HEK293 (cell line): ENCODE results near the gene PTDSS2.

Source experiments
- CTCF ChIA-PET: fragments of 350-600 bp; formaldehyde crosslinking; extraction: SDS; loops from one replicate; lab custom pipeline; 2021; ENCODE audit warnings: antibody characterized with exemption; lab: Yijun Ruan, JAX
- POLR2A ChIA-PET: fragments of 300-600 bp; formaldehyde crosslinking; extraction: SDS; loops from one replicate; lab custom pipeline; 2020; ENCODE audit warnings: antibody characterized with exemption, inconsistent platforms; lab: Yijun Ruan, JAX
- H3K27ac ChIP-seq: fragments of 200-500 bp; sonication (Bioruptor generic); 2 replicates; pipeline ENCODE4 v1.5.1; 2014; ENCODE audit warnings: low read depth, low read length, control low read depth, inconsistent platforms; ENCODE audit errors: extremely low read depth
- H3K36me3 ChIP-seq, 2 experiments: fragments of 200-500 bp in 1 of 2; sonication (Bioruptor generic) in 1 of 2; 1 replicate in 1 of 2; 2 replicates in 1 of 2; pipeline ENCODE4 v1.5.1; 2014 to 2017; ENCODE audit warnings: inconsistent platforms in 2 of 2, low read length in 2 of 2; ENCODE audit not compliant: control insufficient read depth in 2 of 2, insufficient read depth in 1 of 2
- H3K4me1 ChIP-seq: fragments of 200-500 bp; sonication (Bioruptor generic); 2 replicates; pipeline ENCODE4 v1.5.1; 2014; ENCODE audit warnings: mild to moderate bottlenecking, low read length, inconsistent platforms; ENCODE audit not compliant: control insufficient read depth, insufficient read depth
- H3K4me3 ChIP-seq: 2 replicates; pipeline ENCODE4 v1.5.1; 2011; ENCODE audit warnings: low read depth, mild to moderate bottlenecking, control low read depth, low read length, moderate library complexity
- H3K9me3 ChIP-seq: fragments of 200-500 bp; sonication (Bioruptor generic); 2 replicates; pipeline ENCODE4 v1.5.1; 2014; ENCODE audit warnings: low read depth, low read length, inconsistent platforms; ENCODE audit not compliant: control insufficient read depth, insufficient read depth
- GLIS1 ChIP-seq: fragments of 450-650 bp; formaldehyde crosslinking; IDR thresholded peaks from 2 replicates; pipeline ENCODE4 v1.5.1; 2016; ENCODE audit warnings: missing biosample characterization, missing genetic modification characterization
- GLIS2 ChIP-seq: fragments of 450-650 bp; formaldehyde crosslinking; IDR thresholded peaks from 2 replicates; pipeline ENCODE4 v1.5.1; 2016; ENCODE audit warnings: missing biosample characterization, missing genetic modification characterization
- KLF1 ChIP-seq: fragments of 450-650 bp; formaldehyde crosslinking; IDR thresholded peaks from 2 replicates; pipeline ENCODE4 v1.5.1; 2016; ENCODE audit warnings: missing biosample characterization, missing genetic modification characterization
- KLF7 ChIP-seq: fragments of 450-650 bp; formaldehyde crosslinking; IDR thresholded peaks from 2 replicates; pipeline ENCODE4 v1.5.1; 2016; ENCODE audit warnings: missing biosample characterization, missing genetic modification characterization, borderline replicate concordance
- KLF9 ChIP-seq: fragments of 450-650 bp; formaldehyde crosslinking; IDR thresholded peaks from 2 replicates; pipeline ENCODE4 v1.5.1; 2016; ENCODE audit warnings: missing biosample characterization, missing genetic modification characterization, low read depth
- OVOL3 ChIP-seq: fragments of 450-650 bp; formaldehyde crosslinking; IDR thresholded peaks from 2 replicates; pipeline ENCODE4 v1.5.1; 2016; ENCODE audit warnings: missing biosample characterization, missing genetic modification characterization
- SALL2 ChIP-seq: fragments of 450-650 bp; formaldehyde crosslinking; IDR thresholded peaks from 2 replicates; pipeline ENCODE4 v1.5.0; 2017; ENCODE audit warnings: missing biosample characterization, mild to moderate bottlenecking, missing genetic modification characterization, borderline replicate concordance
- SCRT2 ChIP-seq: fragments of 450-650 bp; formaldehyde crosslinking; IDR thresholded peaks from 2 replicates; pipeline ENCODE4 v1.5.1; 2016; ENCODE audit warnings: missing biosample characterization, missing genetic modification characterization
- TRIM28 ChIP-seq: IDR thresholded peaks from 2 replicates; pipeline ENCODE4 v1.6.1; 2011; ENCODE audit warnings: low read length, control low read depth, borderline replicate concordance
- WT1 ChIP-seq: fragments of 450-650 bp; formaldehyde crosslinking; IDR thresholded peaks from 2 replicates; pipeline ENCODE4 v1.5.1; 2016; ENCODE audit warnings: missing biosample characterization, missing genetic modification characterization
- YY2 ChIP-seq: fragments of 450-650 bp; formaldehyde crosslinking; IDR thresholded peaks from 2 replicates; pipeline ENCODE4 v1.5.1; 2016; ENCODE audit warnings: missing biosample characterization, missing genetic modification characterization
- ZIC2 ChIP-seq: fragments of 450-650 bp; formaldehyde crosslinking; IDR thresholded peaks from 2 replicates; pipeline ENCODE4 v1.5.1; 2016; ENCODE audit warnings: missing biosample characterization, missing genetic modification characterization
- ZNF133 ChIP-seq: fragments of 450-650 bp; formaldehyde crosslinking; IDR thresholded peaks from 2 replicates; pipeline ENCODE4 v1.5.1; 2016; ENCODE audit warnings: missing biosample characterization, missing genetic modification characterization
- ZNF138 ChIP-seq: fragments of 450-650 bp; formaldehyde crosslinking; IDR thresholded peaks from 2 replicates; pipeline ENCODE4 v1.5.1; 2016; ENCODE audit warnings: missing biosample characterization, missing genetic modification characterization, borderline replicate concordance
- ZNF549 ChIP-seq: fragments of 450-650 bp; IDR thresholded peaks from 2 replicates; pipeline ENCODE4 v1.5.1; 2018; ENCODE audit warnings: missing biosample characterization, missing genetic modification characterization, mild to moderate bottlenecking, inconsistent platforms, moderate library complexity
- ZNF555 ChIP-seq: fragments of 450-650 bp; formaldehyde crosslinking; conservative IDR thresholded peaks from 2 replicates; pipeline ENCODE4 v1.5.1; 2017; ENCODE audit warnings: missing biosample characterization, mild to moderate bottlenecking, missing genetic modification characterization, inconsistent platforms
- ZNF791 ChIP-seq: fragments of 450-650 bp; formaldehyde crosslinking; IDR thresholded peaks from 2 replicates; pipeline ENCODE4 v1.5.1; 2016; ENCODE audit warnings: missing biosample characterization, missing genetic modification characterization
- ZNF830 ChIP-seq: fragments of 450-650 bp; IDR thresholded peaks from 2 replicates; pipeline ENCODE4 v1.5.0; 2018; ENCODE audit warnings: missing biosample characterization, missing genetic modification characterization, low read depth, mild to moderate bottlenecking, moderate library complexity
- TF ChIP-seq, protein P1 (sequence below): fragments of 450-650 bp; formaldehyde crosslinking; IDR thresholded peaks from 2 replicates; pipeline ENCODE4 v1.5.1; 2016; ENCODE audit warnings: missing biosample characterization, missing genetic modification characterization
- TF ChIP-seq, protein P2 (sequence below): fragments of 450-650 bp; formaldehyde crosslinking; IDR thresholded peaks from 2 replicates; pipeline ENCODE4 v1.5.1; 2016; ENCODE audit warnings: missing biosample characterization, missing genetic modification characterization

The PTDSS2 gene

DNA sequence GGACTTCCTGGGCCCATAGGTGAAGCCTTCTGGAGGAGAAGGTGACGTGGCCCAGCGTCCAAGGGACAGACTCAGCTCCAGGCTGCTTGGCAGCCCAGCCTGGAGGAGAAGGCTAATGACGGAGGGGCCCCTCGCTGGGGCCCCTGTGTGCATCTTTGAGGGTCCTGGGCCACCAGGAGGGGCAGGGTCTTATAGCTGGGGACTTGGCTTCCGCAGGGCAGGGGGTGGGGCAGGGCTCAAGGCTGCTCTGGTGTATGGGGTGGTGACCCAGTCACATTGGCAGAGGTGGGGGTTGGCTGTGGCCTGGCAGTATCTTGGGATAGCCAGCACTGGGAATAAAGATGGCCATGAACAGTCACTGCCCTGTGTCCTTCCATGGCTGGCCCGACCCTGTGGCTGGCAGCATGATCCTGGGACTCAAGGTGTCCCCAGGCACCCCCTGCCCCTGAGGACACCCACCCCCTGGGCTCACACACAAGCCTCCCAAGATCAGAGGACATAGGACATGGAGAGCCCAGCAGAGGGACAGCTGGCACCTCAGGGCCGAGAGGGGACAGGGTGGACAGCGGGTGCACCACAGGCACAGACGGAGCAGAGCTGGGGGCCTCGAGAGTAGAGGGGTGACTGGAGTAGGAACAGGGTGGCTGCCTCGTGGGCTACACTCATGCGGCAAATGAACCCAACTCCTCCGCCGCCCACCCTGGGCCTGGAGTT, 45.4 kb upstream of the PTDSS2 start (continued):
- TF ChIP-seq ZNF133, result no peak
- TF ChIP-seq ZNF555 (tag by site-specific recombination), result no peak
- no peak for TF ChIP-seq YY2 (tag by site-specific recombination)
- TF ChIP-seq, protein P1, sequence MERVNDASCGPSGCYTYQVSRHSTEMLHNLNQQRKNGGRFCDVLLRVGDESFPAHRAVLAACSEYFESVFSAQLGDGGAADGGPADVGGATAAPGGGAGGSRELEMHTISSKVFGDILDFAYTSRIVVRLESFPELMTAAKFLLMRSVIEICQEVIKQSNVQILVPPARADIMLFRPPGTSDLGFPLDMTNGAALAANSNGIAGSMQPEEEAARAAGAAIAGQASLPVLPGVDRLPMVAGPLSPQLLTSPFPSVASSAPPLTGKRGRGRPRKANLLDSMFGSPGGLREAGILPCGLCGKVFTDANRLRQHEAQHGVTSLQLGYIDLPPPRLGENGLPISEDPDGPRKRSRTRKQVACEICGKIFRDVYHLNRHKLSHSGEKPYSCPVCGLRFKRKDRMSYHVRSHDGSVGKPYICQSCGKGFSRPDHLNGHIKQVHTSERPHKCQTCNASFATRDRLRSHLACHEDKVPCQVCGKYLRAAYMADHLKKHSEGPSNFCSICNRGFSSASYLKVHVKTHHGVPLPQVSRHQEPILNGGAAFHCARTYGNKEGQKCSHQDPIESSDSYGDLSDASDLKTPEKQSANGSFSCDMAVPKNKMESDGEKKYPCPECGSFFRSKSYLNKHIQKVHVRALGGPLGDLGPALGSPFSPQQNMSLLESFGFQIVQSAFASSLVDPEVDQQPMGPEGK (tag by site-specific recombination), result no peak
- TF ChIP-seq ZNF830 (tag by site-specific recombination), result no peak
- no peak for TF ChIP-seq ZNF791 (tag by site-specific recombination)

DNA sequence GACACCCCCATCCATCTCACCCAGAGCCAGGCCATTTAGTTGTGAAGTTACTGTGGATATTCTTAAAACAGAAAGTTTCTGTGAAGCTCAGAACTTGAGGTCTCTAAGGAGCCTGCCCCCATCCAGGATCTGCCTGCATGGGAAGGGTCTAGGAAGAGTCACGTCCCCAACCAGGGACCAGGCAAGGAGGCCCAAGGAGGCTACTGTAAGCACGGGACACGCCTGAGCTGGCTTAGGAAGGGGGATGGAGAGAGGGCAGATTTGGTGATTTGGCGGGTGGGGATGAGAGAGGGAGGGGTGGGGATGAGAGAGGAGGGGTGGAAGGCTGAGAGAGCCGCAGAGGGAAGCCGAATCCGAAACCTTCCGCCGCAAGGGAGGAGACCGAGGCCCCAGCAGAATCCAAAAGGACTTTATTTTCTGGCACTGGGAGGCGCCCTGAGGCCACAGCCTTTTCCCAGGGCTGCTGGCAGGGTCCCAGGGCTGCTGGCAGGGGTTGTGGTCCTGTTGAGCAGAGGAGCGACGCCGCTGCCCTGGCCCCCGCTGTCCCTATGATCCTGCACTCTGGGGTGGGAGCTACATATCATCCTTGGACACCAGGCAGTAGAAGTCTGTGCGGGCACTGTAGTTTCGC, 44.6 kb upstream of the PTDSS2 start:
- Histone ChIP-seq H3K27ac (no peak overlapping the region), H3K4me1 (no peaks in the 10 kb centered on the region), H3K9me3 (no peaks in the 10 kb centered on the region), H3K36me3 (peaks cover 0 to 18% of the 10 kb centered on the region in 2 experiments; a peak in 1 of 3 replicates), H3K4me3 (no peak overlapping the region)
- CTCF ChIA-PET, result interaction anchor here (1.9 to 2.8 kb wide), 2 partner anchors 43 to 155 kb away, joined by 6 to 15 read pairs; no protein-coding TSS in a partner anchor
- TF ChIP-seq TRIM28 (no peak), SALL2 (tag by site-specific recombination) (no peak), KLF9 (tag by site-specific recombination) (no peak), KLF7 (tag by site-specific recombination) (no peak), ZNF138 (tag by site-specific recombination) (no peak), KLF1 (tag by site-specific recombination) (0 out of 2 replicates have a peak, but pooled peaks have one; percentile 14), ZNF549 (tag by site-specific recombination) (no peak), ZIC2 (tag by site-specific recombination) (peak; percentile 90)
- TF ChIP-seq, protein P2, sequence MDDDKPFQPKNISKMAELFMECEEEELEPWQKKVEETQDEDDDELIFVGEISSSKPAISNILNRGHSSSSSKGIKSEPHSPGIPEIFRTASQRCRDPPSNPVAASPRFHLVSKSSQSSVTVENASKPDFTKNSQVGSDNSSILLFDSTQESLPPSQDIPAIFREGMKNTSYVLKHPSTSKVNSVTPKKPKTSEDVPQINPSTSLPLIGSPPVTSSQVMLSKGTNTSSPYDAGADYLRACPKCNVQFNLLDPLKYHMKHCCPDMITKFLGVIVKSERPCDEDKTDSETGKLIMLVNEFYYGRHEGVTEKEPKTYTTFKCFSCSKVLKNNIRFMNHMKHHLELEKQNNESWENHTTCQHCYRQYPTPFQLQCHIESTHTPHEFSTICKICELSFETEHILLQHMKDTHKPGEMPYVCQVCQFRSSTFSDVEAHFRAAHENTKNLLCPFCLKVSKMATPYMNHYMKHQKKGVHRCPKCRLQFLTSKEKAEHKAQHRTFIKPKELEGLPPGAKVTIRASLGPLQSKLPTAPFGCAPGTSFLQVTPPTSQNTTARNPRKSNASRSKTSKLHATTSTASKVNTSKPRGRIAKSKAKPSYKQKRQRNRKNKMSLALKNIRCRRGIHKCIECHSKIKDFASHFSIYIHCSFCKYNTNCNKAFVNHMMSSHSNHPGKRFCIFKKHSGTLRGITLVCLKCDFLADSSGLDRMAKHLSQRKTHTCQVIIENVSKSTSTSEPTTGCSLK (tag by site-specific recombination), result no peak
- POLR2A ChIA-PET, result interaction anchor here (0.5 kb wide), 1 partner anchor 41 kb away, joined by 4 read pairs; no protein-coding TSS in a partner anchor

DNA sequence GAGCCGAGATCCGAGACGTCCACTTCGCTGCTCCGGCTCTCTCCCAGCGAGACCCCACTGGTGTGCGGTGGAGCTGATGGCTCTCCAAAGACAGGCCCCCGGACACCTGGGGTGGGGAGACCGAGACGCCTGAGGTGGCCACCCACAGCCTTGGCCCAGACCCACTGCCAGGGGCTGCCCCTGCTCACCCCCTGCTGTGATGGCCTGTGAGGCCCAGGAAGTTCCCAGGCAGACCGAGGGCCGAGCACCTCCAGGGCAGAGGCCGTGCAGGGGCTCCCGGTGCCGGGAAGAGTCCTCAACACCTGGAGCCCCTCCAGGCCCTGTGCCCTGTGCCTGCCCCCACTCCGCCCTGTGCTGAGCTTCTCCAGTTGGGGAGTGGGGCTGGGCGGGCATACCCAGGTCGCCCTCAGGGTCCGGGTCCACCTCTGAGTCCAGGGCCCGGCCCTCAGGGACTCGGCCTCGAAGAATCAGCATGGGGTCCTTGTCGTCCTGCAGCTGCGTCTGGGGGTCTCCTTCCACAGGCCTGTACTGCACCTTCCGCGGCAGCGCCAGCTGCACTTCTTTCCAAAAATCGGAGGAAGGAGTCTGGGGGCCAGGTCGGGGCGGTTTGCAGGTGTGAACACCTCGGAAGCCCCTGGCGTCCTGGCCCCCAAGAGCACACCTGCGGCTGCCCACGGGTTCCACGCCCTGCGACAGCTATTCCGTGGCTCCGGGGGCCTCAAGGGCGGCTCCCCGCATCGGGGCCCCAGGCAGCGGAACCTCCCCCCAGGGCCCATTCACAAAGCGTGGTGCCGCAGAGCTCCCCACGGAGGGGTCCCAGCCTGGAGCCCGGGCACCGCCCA, 43.9 kb upstream of the PTDSS2 start:
- Histone ChIP-seq H3K27ac (no peak overlapping the region), H3K4me3 (peak overlapping the region; percentile 36; the same call in 1 of the 2 replicates), H3K9me3 (no peaks in the 10 kb centered on the region), H3K4me1 (no peaks in the 10 kb centered on the region), H3K36me3 (peaks cover 0 to 18% of the 10 kb centered on the region in 2 experiments; a peak in 1 of 3 replicates)
- POLR2A ChIA-PET, result interaction anchor here (0.5 to 2.0 kb wide), 5 partner anchors 9 to 51 kb away, joined by 4 to 15 read pairs (median 9); partner anchors contain the start of gene PTDSS2
- CTCF ChIA-PET, result interaction anchor here (1.9 to 2.8 kb wide), 2 partner anchors 42 to 156 kb away, joined by 6 to 15 read pairs; no protein-coding TSS in a partner anchor
- TF ChIP-seq OVOL3 (tag by site-specific recombination) (no peak), ZIC2 (tag by site-specific recombination) (peak; percentile 71), GLIS1 (tag by site-specific recombination) (peak; percentile 27; the same call in 1 of the 2 replicates), SCRT2 (tag by site-specific recombination) (peak; percentile 42; the same call in 1 of the 2 replicates), ZNF138 (tag by site-specific recombination) (no peak), WT1 (no peak), GLIS2 (tag by site-specific recombination) (peak; percentile 33; the same call in 1 of the 2 replicates)
